Loucy (cell line): ENCODE data around the gene PARD6G.

Experiments used
- H2AFZ ChIP-seq: fragments of 200-600 bp; sonication (generic); 2 replicates; pipeline ENCODE4 v1.6.0; 2016; ENCODE audit warnings: antibody characterized with exemption, mild to moderate bottlenecking, low read length, moderate library complexity
- H3F3A ChIP-seq: fragments of 200-600 bp; 2 replicates; pipeline ENCODE4 v1.6.0; 2016; ENCODE audit warnings: antibody characterized with exemption, low read depth, mild to moderate bottlenecking
- H3K27me3 ChIP-seq: fragments of 200-600 bp; sonication (generic); 2 replicates; pipeline ENCODE4 v1.6.1; 2014; ENCODE audit warnings: low read length, mild to moderate bottlenecking; ENCODE audit not compliant: insufficient read depth, poor library complexity, severe bottlenecking
- H3K36me3 ChIP-seq: fragments of 200-600 bp; sonication (generic); 2 replicates; pipeline ENCODE4 v1.6.1; 2016; ENCODE audit warnings: low read length; ENCODE audit not compliant: insufficient read depth
- H3K4me1 ChIP-seq: fragments of 200-600 bp; sonication (generic); 2 replicates; pipeline ENCODE4 v1.5.1; 2014; ENCODE audit warnings: low read length, mild to moderate bottlenecking; ENCODE audit not compliant: insufficient read depth, poor library complexity, severe bottlenecking
- H3K4me2 ChIP-seq: fragments of 200-600 bp; sonication (generic); 2 replicates; pipeline ENCODE4 v1.6.0; 2014; ENCODE audit warnings: antibody characterized with exemption, low read length, low read depth, mild to moderate bottlenecking; ENCODE audit not compliant: poor library complexity, severe bottlenecking
- H3K4me3 ChIP-seq: fragments of 200-600 bp; sonication (generic); 2 replicates; pipeline ENCODE4 v1.5.1; 2014; ENCODE audit warnings: low read length, mild to moderate bottlenecking, mixed read lengths; ENCODE audit not compliant: poor library complexity, severe bottlenecking
- H3K79me2 ChIP-seq: fragments of 200-600 bp; sonication (generic); 2 replicates; pipeline ENCODE4 v1.6.1; 2014; ENCODE audit warnings: low read length; ENCODE audit not compliant: insufficient read depth
- H3K9ac ChIP-seq: fragments of 200-600 bp; sonication (generic); 2 replicates; pipeline ENCODE4 v1.6.0; 2014; ENCODE audit warnings: mild to moderate bottlenecking, low read depth, low read length, moderate library complexity; ENCODE audit not compliant: poor library complexity, severe bottlenecking
- H3K9me2 ChIP-seq: fragments of 200-600 bp; sonication (generic); replicated peaks from 2 replicates; pipeline ENCODE4 v1.6.1; 2016; ENCODE audit warnings: low read depth, low read length, mixed read lengths
- H3K9me3 ChIP-seq: fragments of 200-600 bp; sonication (generic); 2 replicates; pipeline ENCODE4 v1.6.1; 2014; ENCODE audit warnings: mild to moderate bottlenecking, antibody characterized with exemption, low read length, low read depth; ENCODE audit not compliant: insufficient read depth
- H4K20me1 ChIP-seq: fragments of 200-600 bp; sonication (generic); 2 replicates; pipeline ENCODE4 v1.6.0; 2014; ENCODE audit warnings: antibody characterized with exemption, low read length, mild to moderate bottlenecking; ENCODE audit not compliant: insufficient read depth, poor library complexity, severe bottlenecking
- EZH2phosphoT487 ChIP-seq: fragments of 200-600 bp; IDR thresholded peaks from 2 replicates; pipeline ENCODE4 v1.6.1; 2018; ENCODE audit warnings: antibody characterized with exemption, mild to moderate bottlenecking, moderate library complexity, borderline replicate concordance
- TF ChIP-seq, protein P1 (sequence below): fragments of 200-600 bp; sonication (generic); conservative IDR thresholded peaks from 2 replicates; pipeline ENCODE4 v1.5.1; 2014; ENCODE audit warnings: mild to moderate bottlenecking, antibody characterized with exemption, low read length

The PARD6G gene

DNA sequence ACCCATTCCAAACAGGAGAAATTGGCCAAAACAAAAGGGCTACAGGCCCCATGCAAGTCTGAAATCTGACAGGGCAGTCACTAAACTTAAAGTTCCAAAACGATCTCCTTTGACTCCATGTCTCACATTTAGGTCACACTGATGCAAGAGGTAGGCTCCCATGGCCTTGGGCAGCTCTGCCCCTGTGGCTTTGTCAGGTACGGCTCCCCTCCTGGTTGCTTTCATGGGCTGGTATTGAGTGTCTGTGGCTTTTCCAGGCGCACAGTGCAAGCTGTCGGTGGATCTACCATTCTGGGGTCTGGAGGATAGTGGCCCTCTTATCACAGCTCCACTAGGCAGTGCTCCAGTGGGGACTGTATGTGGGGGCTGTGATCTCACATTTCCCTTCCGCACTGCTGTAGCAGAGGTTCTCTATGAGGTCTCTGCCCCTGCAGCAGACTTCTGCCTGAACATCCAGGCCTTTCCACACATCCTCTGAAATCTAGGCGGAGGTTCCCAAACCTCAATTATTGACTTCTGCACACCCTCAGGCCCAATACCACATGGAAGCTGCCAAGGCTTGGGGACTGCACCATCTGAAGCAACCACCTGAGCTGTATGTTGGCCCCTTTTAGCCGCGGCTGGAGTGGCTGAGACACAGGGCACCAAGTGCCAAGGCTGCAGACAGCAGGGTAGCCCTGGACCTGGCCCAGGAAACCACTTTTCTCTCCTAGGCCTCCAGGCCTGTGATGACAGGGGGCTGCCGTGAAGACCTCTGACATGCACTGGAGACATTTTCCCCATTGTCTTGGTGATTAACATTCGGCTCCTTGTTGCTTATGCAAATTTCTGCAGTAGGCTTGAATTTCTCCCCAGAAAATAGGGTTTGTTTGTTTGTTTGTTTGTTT, 28.7 kb downstream of the PARD6G start:
- Histone ChIP-seq H3K9me2 (no peaks in the 10 kb centered on the region), H3F3A (no peaks in the 10 kb centered on the region), H3K4me1 (no peaks in the 10 kb centered on the region), H3K36me3 (no peaks in the 10 kb centered on the region), H3K4me3 (no peak overlapping the region), H3K9ac (no peak overlapping the region), H3K9me3 (peaks cover 11% of the 10 kb centered on the region; the same call in 1 of the 2 replicates), H3K27me3 (no peaks in the 10 kb centered on the region), H4K20me1 (no peaks in the 10 kb centered on the region), H3K4me2 (no peak overlapping the region), H2AFZ (no peak overlapping the region), H3K79me2 (no peaks in the 10 kb centered on the region)
- TF ChIP-seq EZH2phosphoT487: no peak
- TF ChIP-seq, protein P1, sequence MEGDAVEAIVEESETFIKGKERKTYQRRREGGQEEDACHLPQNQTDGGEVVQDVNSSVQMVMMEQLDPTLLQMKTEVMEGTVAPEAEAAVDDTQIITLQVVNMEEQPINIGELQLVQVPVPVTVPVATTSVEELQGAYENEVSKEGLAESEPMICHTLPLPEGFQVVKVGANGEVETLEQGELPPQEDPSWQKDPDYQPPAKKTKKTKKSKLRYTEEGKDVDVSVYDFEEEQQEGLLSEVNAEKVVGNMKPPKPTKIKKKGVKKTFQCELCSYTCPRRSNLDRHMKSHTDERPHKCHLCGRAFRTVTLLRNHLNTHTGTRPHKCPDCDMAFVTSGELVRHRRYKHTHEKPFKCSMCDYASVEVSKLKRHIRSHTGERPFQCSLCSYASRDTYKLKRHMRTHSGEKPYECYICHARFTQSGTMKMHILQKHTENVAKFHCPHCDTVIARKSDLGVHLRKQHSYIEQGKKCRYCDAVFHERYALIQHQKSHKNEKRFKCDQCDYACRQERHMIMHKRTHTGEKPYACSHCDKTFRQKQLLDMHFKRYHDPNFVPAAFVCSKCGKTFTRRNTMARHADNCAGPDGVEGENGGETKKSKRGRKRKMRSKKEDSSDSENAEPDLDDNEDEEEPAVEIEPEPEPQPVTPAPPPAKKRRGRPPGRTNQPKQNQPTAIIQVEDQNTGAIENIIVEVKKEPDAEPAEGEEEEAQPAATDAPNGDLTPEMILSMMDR: no peak

DNA sequence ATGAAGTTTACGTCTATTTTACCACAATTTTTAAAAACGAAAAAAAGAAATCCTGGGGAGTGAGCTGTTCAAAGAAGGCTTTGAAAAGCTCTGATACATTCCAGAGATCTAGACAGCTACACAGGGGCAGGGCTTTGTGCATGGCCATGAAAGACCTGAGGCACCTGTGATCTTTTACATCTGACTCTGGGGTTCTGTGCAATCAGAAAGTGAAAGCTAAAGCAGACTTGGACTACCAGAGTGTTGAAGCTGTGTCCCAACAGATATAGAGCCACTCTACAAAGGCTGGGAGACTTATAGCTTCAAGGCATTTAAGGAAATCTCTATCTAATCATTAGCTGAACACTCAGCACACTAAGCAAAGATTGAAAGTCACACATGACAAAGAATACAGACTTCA, 34.1 kb downstream of the PARD6G start:
- Histone ChIP-seq H3K4me2 (no peak overlapping the region), H3K4me3 (no peak overlapping the region), H3K9ac (no peak overlapping the region)

DNA sequence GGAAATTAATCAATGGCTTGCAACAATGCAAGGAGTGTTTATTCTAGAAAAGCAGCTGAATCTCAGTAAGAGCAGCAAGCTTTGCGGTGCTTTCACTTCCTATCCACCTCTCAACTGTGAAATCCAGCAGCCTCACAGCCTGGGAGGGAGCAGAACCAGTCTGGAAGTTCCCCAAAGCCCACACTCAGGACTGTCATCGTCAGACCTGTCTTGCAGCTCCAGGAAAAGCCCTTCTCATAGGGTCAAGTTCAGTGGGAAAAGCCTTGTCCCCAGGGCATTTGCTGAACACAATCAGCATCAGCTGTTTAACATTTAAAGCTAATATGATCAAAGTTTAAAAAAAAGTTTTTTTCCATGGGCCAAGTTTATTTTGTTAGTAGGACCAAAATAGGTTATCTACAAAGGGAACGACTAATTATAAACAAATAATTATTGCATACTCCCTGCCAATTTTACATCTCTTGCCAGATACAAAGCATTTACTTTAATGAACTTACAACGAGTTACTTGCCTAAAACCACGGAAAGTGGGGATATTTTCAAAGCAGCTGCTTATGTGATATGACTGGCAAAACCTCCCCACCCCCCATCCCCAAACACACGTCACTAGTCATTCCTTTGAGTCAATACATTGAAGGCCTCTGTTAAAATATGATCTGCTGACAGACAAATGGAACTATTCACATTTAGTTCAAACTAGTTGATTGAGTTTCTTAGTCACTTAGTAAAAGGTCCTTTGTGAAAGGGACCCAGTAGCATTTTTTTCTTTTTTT, 36.8 kb downstream of the PARD6G start:
- Histone ChIP-seq H3K4me1 (no peaks in the 10 kb centered on the region), H3K9me2 (no peaks in the 10 kb centered on the region), H3K4me3 (no peak overlapping the region), H3F3A (no peaks in the 10 kb centered on the region), H3K79me2 (no peaks in the 10 kb centered on the region), H4K20me1 (no peaks in the 10 kb centered on the region), H3K9me3 (peaks cover 15% of the 10 kb centered on the region; the same call in 1 of the 2 replicates), H2AFZ (no peak overlapping the region), H3K9ac (no peak overlapping the region), H3K36me3 (no peaks in the 10 kb centered on the region), H3K4me2 (no peak overlapping the region), H3K27me3 (no peaks in the 10 kb centered on the region)
- TF ChIP-seq, protein P1: no peak
- no peak for TF ChIP-seq EZH2phosphoT487

More for the DNA sequence above, 34.1 kb downstream of the PARD6G start:
- Histone ChIP-seq H4K20me1 (no peaks in the 10 kb centered on the region), H3K79me2 (no peaks in the 10 kb centered on the region), H3F3A (no peaks in the 10 kb centered on the region), H3K9me3 (peaks cover 15% of the 10 kb centered on the region; the same call in 1 of the 2 replicates), H3K27me3 (no peaks in the 10 kb centered on the region), H3K36me3 (no peaks in the 10 kb centered on the region), H3K9me2 (no peaks in the 10 kb centered on the region), H2AFZ (no peak overlapping the region), H3K4me1 (no peaks in the 10 kb centered on the region)
- TF ChIP-seq, protein P1: no peak
- TF ChIP-seq EZH2phosphoT487: no peak
